Measurements from ENCODE around the gene LRRC42. TPM values are rescaled to one million over a fixed set of nuclear protein-coding genes. Genes with fewer than 3 reads are reported as not detected.
A peak's percentile ranks its signal among the peaks of the same experiment; 100 is the strongest.

LRRC42 gene
- total RNA-seq, 1 donor from 2014 or later: 28.2 TPM

- no peak for DNase-seq
Observed at GRCh38 chr1:54007613-54008012, 61.5 kb downstream of the LRRC42 start.

DNA sequence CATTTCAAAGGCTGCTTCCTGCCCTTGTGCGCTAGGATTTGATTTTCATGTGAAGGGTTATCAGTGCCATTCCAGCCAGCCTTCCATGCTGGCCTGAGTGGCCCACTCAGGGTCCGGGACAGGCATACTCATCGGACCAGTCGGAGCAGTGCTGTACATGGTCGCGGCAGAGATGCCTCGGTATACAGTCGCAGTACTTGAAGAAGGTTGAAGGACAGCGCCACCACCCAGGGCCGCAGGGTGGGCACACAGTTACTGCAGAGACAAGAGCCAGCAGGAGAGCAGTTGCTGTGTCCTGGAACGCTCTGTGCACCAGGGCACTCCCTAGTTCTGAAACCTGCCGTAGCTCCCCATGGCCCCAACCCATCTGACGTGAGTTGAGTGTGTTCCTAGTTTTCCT lies 62.7 kb downstream of the LRRC42 start:
- no peak for DNase-seq

- no peak for DNase-seq
Observed at GRCh38 chr1:54009406-54009805, 63.3 kb downstream of the LRRC42 start.

DNA sequence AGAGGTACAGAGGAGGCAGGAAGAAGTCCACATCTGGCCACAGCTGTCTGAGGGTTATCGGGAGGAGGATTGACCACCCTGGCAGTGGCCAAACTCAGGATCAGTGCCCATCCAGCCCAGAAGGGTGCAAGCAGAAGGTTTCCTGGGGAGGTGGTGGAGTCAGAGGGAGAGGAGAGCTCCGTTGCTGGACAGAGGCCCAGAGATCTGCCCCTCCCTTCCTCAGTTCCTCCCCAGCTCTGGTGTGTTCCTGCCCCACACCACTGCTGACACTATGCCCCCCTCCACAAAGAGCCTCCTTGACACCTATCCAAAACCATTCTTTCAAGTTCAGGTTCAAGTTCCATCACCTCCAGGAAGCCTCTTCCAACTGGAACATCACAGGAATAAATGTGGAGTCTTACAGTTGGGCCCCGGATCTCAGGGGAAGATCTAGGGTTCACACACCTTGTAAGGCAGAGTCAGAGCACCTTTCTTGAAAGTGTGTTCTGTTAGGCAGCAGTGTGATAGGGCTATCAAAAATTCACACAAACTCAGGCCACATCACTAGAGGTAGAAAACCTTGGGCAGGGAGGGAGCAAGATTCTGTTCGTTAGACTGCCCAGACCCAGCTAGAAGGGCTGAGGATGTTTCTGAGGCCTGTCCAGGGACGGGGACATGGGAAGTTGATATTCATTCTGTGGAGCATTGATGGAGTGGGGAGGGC lies 64.4 kb downstream of the LRRC42 start:
- no peak for DNase-seq

GRCh38 chr1:54011316-54012007 lies 65.3 kb downstream of the LRRC42 start:
- DNase-seq: no peak

GRCh38 chr1:54012008-54012325 lies 65.8 kb downstream of the LRRC42 start:
- no peak for DNase-seq

DNA sequence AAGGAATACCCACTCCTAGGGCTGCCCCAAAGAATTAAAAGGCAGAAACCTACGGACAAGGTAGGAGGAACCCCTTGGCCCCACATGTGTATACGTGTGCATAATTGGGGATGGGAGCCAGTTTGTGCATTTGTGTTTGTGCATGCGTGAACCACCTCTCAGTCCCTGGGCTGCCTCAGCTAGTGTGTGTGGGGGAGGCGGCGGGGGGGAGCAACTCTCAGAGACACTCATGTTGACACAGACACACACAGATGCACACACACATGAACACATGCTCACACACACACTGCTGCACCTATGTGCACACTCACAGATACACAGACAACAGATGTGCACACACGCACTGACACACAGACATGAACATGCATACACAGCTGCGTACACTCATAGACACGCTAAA lies 66.7 kb downstream of the LRRC42 start:
- DNase-seq: no peak

DNA sequence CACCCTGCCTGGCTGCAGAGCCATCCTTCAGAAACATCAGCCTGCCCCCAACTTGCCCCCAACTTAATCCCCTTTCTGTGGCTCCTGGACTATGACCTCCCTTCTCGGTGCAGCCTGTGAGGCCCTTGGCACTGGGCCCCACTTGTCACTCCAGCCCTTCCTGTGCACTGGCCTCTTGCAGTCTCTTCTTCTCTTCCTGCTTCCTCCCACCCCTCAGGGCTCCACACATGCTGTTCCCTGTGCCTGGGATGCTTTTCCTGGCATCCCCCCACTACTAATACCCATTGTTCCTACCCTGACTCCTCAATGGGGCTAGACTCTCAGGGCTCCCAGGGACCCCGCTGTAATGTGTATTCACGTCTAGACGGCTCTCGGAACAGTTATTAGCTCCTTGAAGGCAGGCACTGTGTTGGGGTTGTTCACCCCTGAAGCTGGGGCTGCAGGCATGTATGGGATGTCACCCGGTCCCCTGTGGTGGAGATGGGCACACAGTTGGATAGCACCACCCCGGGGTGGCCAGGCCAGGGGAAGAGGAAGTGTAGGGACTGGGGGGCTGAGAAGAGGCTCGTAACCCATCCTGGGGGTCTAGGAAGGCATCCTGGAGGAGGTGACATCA lies 67.4 kb downstream of the LRRC42 start:
- no peak for DNase-seq

DNA sequence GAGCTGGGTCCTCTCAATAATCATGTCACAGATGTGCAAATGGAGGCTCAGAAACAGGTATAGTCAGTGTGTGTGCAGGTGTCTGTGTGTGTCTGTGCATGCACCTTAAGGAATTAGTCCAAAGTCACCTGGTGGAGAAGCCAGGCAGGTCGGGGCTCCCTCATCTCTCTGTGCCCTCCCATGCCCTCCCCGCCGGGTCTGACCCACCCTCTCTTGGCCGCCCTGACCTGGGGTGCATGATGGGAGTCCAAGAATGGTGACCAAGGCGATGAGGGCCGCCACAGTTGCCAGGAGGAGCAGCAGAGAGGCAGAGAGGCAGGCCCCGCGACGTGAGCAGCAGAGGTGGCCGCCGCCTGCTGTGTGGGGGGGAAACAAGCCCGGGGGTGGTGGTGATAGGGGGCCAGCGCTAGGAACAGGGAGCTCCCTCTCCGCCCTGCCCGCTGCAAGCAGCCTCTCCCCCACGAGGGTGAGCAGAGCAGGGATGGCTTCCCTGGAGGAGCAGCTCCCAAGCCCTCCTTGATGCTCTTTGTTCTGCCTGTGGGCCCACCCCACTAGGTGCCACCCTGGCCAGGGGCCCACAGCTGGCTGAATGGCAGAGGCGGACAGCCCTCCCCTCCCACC lies 68.0 kb downstream of the LRRC42 start:
- no peak for DNase-seq

DNA sequence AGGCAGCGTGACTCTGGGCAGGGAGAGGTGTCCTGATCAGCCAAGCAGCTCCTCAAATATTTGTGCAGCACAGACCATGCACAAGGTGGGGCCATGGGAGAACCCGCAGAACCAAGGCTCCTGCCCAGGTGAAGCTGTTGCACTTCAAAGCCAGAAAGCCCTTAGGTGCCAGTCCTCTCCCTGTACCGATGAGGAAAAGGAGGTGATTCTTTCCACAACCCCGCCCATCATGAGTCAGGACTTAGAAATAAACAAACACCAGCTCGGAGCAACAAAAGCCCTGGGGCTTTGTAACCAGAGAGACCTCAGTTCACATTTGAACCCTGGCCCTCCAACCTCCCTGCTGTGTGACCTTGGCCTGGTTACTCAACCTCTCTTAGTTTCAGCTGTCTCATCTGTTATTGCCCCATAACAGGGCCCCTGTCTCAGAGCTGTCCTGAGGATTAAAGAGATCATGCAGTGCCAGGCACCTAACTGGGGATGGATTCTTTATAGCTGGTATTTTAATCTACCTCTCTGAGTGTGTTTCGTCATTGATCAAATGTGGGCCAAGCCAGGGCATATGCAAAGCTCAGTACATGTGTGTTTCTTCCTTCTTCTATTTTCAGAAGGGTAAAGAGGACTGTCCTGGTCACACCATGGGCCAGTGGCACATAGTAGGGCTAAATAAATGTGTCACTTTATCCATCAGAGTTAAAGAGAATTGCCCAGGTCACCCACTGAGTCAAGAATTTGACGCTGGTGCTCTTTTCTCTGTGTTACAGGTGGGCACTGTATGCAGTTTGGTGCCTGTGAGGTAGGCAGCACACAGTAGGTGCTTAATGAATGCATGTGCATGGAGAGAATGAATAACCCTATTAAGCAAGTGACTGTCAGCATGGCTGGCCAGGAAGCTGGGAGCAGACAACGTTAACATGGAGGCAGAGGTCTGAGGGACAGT lies 70.5 kb downstream of the LRRC42 start:
- peak; percentile 14 for DNase-seq

Other genes starting within 250 kb of the LRRC42 start
- not detected in 2 replicates for gene GLIS1, start 207.2 kb upstream of the LRRC42 start, total RNA-seq
- 15.0 and 36.8 TPM in 2 replicates for gene NDC1, start 108.1 kb upstream of the LRRC42 start, total RNA-seq
- 13.4 and 14.9 TPM in 2 replicates for gene YIPF1, start 56.6 kb upstream of the LRRC42 start, total RNA-seq
- gene DIO1, start 52.2 kb upstream of the LRRC42 start, total RNA-seq: not detected in 2 replicates
- 12.6 and 20.8 TPM in 2 replicates for gene IFT25, start 651 bp upstream of the LRRC42 start, total RNA-seq
- gene LDLRAD1, start 71.8 kb downstream of the LRRC42 start, total RNA-seq: not detected in 2 replicates
- gene TMEM59, start 106.9 kb downstream of the LRRC42 start, total RNA-seq: 290 and 375 TPM in 2 replicates
- gene TCEANC2, start 107.3 kb downstream of the LRRC42 start, total RNA-seq: 3.7 and 3.8 TPM in 2 replicates
- 0.09 and 0.17 TPM in 2 replicates for gene CDCP2, start 206.7 kb downstream of the LRRC42 start, total RNA-seq

Data from dermis blood vessel endothelial cell (primary cell).